Measurements from ENCODE around the gene TSACC. TPM values are rescaled to one million over a fixed set of nuclear protein-coding genes. Genes with fewer than 3 reads are reported as not detected.
A peak's percentile ranks its signal among the peaks of the same experiment; 100 is the strongest.

Gene TSACC
- total RNA-seq, 3 donors from 2014 or later (not counting 1 experiment from before 2014, with no cell fraction given), result not detected

GRCh38 chr1:156293098-156293434 is 45.3 kb upstream of the TSACC start:
- H3K27me3 Mint-ChIP-seq (ENCODE audit: low read depth in 2 of 2), result no peaks in the 10 kb centered on the region
- TF ChIP-seq CTCF (IDR thresholded peaks at IDR 0.05), result no peak
- ATAC-seq (no peak), DNase-seq (no peak)
- 100% methylated on average over 8 of the region's 8 CpGs for WGBS (ENCODE audit: insufficient coverage)
- Histone ChIP-seq H3K36me3 (ENCODE audit: control insufficient read depth, insufficient read depth, low read length) (peaks cover 2% of the 10 kb centered on the region), H3K27me3 (ENCODE audit: control insufficient read depth, insufficient read depth, low read length) (no peaks in the 10 kb centered on the region), H3K4me1 (ENCODE audit: control insufficient read depth, insufficient read depth, low read length) (peaks cover 24% of the 10 kb centered on the region), H3K27ac (ENCODE audit: low read length) (no peak overlapping the region), H3K9me3 (ENCODE audit: control insufficient read depth, insufficient read depth, low read length) (no peaks in the 10 kb centered on the region), H3K4me3 (ENCODE audit: low read length) (no peak overlapping the region)
- no peaks in the 10 kb centered on the region for H3K36me3 Mint-ChIP-seq
- no peaks in the 10 kb centered on the region for H3K9me3 Mint-ChIP-seq
- peaks cover 6 to 32% of the 10 kb centered on the region in 2 donors for H3K4me1 Mint-ChIP-seq
- H3K4me3 Mint-ChIP-seq, result peak overlapping the region; percentile 22
- intact Hi-C loops (cut with micrococcal nuclease), result no loop called here
- H3K27ac Mint-ChIP-seq, result peak overlapping the region in 1 of 2 donors; percentile 88

- no peaks in the 10 kb centered on the region for H3K36me3 Mint-ChIP-seq
- peaks cover 6 to 32% of the 10 kb centered on the region in 2 donors for H3K4me1 Mint-ChIP-seq
- intact Hi-C loops (cut with micrococcal nuclease), result no loop called here
- no peak overlapping the region for H3K27ac Mint-ChIP-seq
- no peaks in the 10 kb centered on the region for H3K27me3 ChIP-seq (ENCODE audit: control insufficient read depth, insufficient read depth, low read length)
- no peak overlapping the region for H3K4me3 Mint-ChIP-seq
- no peaks in the 10 kb centered on the region for H3K27me3 Mint-ChIP-seq (ENCODE audit: low read depth in 2 of 2)
- ATAC-seq, result no peak
- H3K27ac ChIP-seq (ENCODE audit: low read length), result no peak overlapping the region
- WGBS (ENCODE audit: insufficient coverage), result 96% methylated on average over 8 of the region's 9 CpGs
- no peaks in the 10 kb centered on the region for H3K9me3 ChIP-seq (ENCODE audit: control insufficient read depth, insufficient read depth, low read length)
- H3K9me3 Mint-ChIP-seq, result no peaks in the 10 kb centered on the region
- H3K4me3 ChIP-seq (ENCODE audit: low read length), result no peak overlapping the region
- H3K4me1 ChIP-seq (ENCODE audit: control insufficient read depth, insufficient read depth, low read length), result peaks cover 24% of the 10 kb centered on the region
- TF ChIP-seq CTCF (IDR thresholded peaks at IDR 0.05), result no peak
- no peak for DNase-seq
- H3K36me3 ChIP-seq (ENCODE audit: control insufficient read depth, insufficient read depth, low read length), result no peaks in the 10 kb centered on the region
These were observed 44.4 kb upstream of the TSACC start for GRCh38 chr1:156293895-156294294.

GRCh38 chr1:156295391-156295947 is 42.9 kb upstream of the TSACC start, which contains the start of gene GLMP:
Gene GLMP, minus strand, starts transcription at chr1:156295679. Its CDS starts 34 bp downstream, at chr1:156295645.
- H3K27ac ChIP-seq (ENCODE audit: low read length), result no peak within 1 kb of the TSS
- no peaks in the 10 kb centered on the region for H3K27me3 ChIP-seq (ENCODE audit: control insufficient read depth, insufficient read depth, low read length)
- H3K4me3 Mint-ChIP-seq, result peak within 1 kb of the TSS; percentile 85
- H3K27me3 Mint-ChIP-seq (ENCODE audit: low read depth in 2 of 2), result no peaks in the 10 kb centered on the region
- H3K4me3 ChIP-seq (ENCODE audit: low read length), result peak within 1 kb of the TSS; percentile 56
- ATAC-seq (peak; percentile 67 to 76 (median 76)), DNase-seq (peak; percentile 49 to 79)
- no peaks in the 10 kb centered on the region for H3K9me3 ChIP-seq (ENCODE audit: control insufficient read depth, insufficient read depth, low read length)
- H3K4me1 Mint-ChIP-seq, result peaks cover 6 to 32% of the 10 kb centered on the region in 2 donors
- TF ChIP-seq CTCF (IDR thresholded peaks at IDR 0.05), result no peak
- no peaks in the 10 kb centered on the region for H3K36me3 Mint-ChIP-seq
- peaks cover 24% of the 10 kb centered on the region for H3K4me1 ChIP-seq (ENCODE audit: control insufficient read depth, insufficient read depth, low read length)
- WGBS (ENCODE audit: insufficient coverage), result under 1% methylated on average over 16 of the region's 17 CpGs
- H3K27ac Mint-ChIP-seq, result peak within 1 kb of the TSS in 1 of 2 donors; percentile 81
- H3K36me3 ChIP-seq (ENCODE audit: control insufficient read depth, insufficient read depth, low read length), result no peaks in the 10 kb centered on the region
- H3K9me3 Mint-ChIP-seq, result no peaks in the 10 kb centered on the region
- intact Hi-C loops (cut with micrococcal nuclease), result no loop called here

GRCh38 chr1:156298852-156299357 is 39.4 kb upstream of the TSACC start, which contains the start of gene VHLL:
Gene VHLL, minus strand, starts transcription at chr1:156299307. Its CDS starts 118 bp downstream, at chr1:156299189.
- no peak within 1 kb of the TSS for H3K27ac ChIP-seq (ENCODE audit: low read length)
- H3K9me3 ChIP-seq (ENCODE audit: control insufficient read depth, insufficient read depth, low read length), result no peaks in the 10 kb centered on the region
- intact Hi-C loops (cut with micrococcal nuclease), result no loop called here
- H3K4me3 ChIP-seq (ENCODE audit: low read length), result no peak within 1 kb of the TSS
- peaks cover 12% of the 10 kb centered on the region for H3K4me1 ChIP-seq (ENCODE audit: control insufficient read depth, insufficient read depth, low read length)
- no peak within 1 kb of the TSS for H3K4me3 Mint-ChIP-seq
- no peaks in the 10 kb centered on the region for H3K9me3 Mint-ChIP-seq
- ATAC-seq (no peak), DNase-seq (no peak)
- H3K4me1 Mint-ChIP-seq, result peaks cover 6 to 20% of the 10 kb centered on the region in 2 donors
- H3K27ac Mint-ChIP-seq, result no peak within 1 kb of the TSS
- no peaks in the 10 kb centered on the region for H3K36me3 Mint-ChIP-seq
- no peaks in the 10 kb centered on the region for H3K36me3 ChIP-seq (ENCODE audit: control insufficient read depth, insufficient read depth, low read length)
- no peaks in the 10 kb centered on the region for H3K27me3 Mint-ChIP-seq (ENCODE audit: low read depth in 2 of 2)
- H3K27me3 ChIP-seq (ENCODE audit: control insufficient read depth, insufficient read depth, low read length), result no peaks in the 10 kb centered on the region
- WGBS (ENCODE audit: insufficient coverage), result 96% methylated on average over 19 of the region's 19 CpGs
- TF ChIP-seq CTCF (IDR thresholded peaks at IDR 0.05), result no peak

All from natural killer cell (primary cell).